Activated CD4-positive, alpha-beta T cell treated with anti-CD3 and anti-CD28 coated beads, Interleukin-2, amount 50 U/mL, for 1 hour (primary cell): Measurements from ENCODE around the gene RBMXL2.

Source experiments
- DNase-seq: peaks from one replicate; pipeline ENCODE4 v3.0.0-alpha.2; 2020

The RBMXL2 gene

GRCh38 chr11:7088921-7089320 lies at the start of gene RBMXL2:
Gene RBMXL2, plus strand, starts transcription at chr11:7088998. Its CDS starts 123 bp downstream, at chr11:7089121.
- DNase-seq = no peak

- DNase-seq = no peak
Observed at GRCh38 chr11:7046474-7047175, 42.2 kb upstream of the RBMXL2 start.

GRCh38 chr11:7050191-7050590 lies 38.6 kb upstream of the RBMXL2 start:
- no peak for DNase-seq

GRCh38 chr11:7056828-7057513 lies 31.8 kb upstream of the RBMXL2 start:
- DNase-seq = no peak

- no peak for DNase-seq
Observed at GRCh38 chr11:7057641-7058040, 31.2 kb upstream of the RBMXL2 start.

GRCh38 chr11:7060868-7061267 lies 27.9 kb upstream of the RBMXL2 start:
- DNase-seq = no peak

GRCh38 chr11:7062534-7062933 lies 26.3 kb upstream of the RBMXL2 start:
- DNase-seq = no peak

- no peak for DNase-seq
Observed at GRCh38 chr11:7072401-7073028, 16.3 kb upstream of the RBMXL2 start.

GRCh38 chr11:7077101-7077500 lies 11.7 kb upstream of the RBMXL2 start:
- no peak for DNase-seq

- DNase-seq = no peak
Observed at GRCh38 chr11:7079545-7080135, 9.2 kb upstream of the RBMXL2 start.

- no peak for DNase-seq
Observed at GRCh38 chr11:7080900-7081299, 7.9 kb upstream of the RBMXL2 start.

GRCh38 chr11:7081441-7081840 lies 7.4 kb upstream of the RBMXL2 start:
- DNase-seq = no peak

- no peak for DNase-seq
Observed at GRCh38 chr11:7089328-7090251, 792 bp downstream of the RBMXL2 start.

- DNase-seq = no peak
Observed at GRCh38 chr11:7098235-7098832, 9.5 kb downstream of the RBMXL2 start.

- no peak for DNase-seq
Observed at GRCh38 chr11:7115780-7116179, 27.0 kb downstream of the RBMXL2 start.

- DNase-seq = no peak
Observed at GRCh38 chr11:7116370-7116769, 27.6 kb downstream of the RBMXL2 start.

GRCh38 chr11:7138051-7138450 lies 49.3 kb downstream of the RBMXL2 start:
- DNase-seq = no peak
